ENCODE data around the gene IL1RAPL2.
A peak's percentile ranks its signal among the peaks of the same experiment; 100 is the strongest.

The IL1RAPL2 gene

GRCh38 chrX:105477351-105477750 lies 911.4 kb downstream of the IL1RAPL2 start:
- no peak for DNase-seq

DNA sequence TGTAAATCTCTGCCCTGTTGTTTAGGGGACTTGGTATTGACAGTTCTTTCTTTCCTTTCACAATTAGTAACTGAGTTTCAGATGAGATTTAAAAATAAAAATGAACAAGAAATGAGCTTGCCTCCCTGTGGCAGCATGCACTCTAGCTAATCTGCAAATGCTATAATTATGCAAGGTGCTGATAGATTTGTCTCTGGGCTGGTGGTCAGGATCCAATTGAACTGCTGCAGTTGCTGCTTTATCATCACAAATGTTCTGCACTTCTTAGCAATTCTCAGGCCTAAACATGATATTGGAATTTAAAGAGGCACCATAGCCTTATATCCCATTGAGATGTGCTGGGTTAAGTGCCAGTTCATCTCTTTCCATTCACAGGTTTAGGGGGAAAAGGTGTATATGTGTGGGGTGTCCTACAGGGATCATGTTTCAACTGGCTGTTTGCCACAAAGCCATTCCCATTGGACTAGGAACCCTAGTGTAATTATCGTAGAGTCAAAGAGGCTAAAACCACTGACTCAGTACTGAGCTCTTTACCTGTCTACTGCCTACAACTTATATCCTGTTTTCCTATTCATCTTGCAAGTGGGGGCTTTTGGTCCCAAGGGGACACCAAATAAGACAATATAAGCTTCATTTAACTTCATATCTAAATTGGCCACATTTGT lies 914.8 kb downstream of the IL1RAPL2 start:
- DNase-seq, result no peak

- DNase-seq, result no peak
Observed at GRCh38 chrX:105483011-105483410, 917.0 kb downstream of the IL1RAPL2 start.

GRCh38 chrX:105488716-105489115 lies 922.7 kb downstream of the IL1RAPL2 start:
- no peak for DNase-seq

GRCh38 chrX:105495376-105495775 lies 929.4 kb downstream of the IL1RAPL2 start:
- DNase-seq, result no peak

DNA sequence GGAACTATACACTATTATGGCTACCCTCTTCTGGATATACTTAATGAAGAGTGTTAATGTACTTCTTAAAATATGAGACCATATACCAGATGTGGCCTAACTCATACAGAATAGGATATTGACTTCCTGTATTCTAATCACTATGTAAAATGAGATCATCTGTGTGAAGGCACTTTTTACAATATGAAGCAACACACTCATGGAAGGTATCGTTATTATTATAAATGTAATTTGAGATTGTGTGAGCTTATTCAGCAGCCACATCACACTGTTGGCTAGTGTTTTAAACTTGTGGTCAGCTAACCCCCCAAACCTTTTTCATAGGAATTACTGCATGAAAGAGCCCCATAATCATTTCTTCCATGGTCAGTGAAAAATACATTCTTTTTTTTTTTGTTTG lies 936.3 kb downstream of the IL1RAPL2 start:
- no peak for DNase-seq

DNA sequence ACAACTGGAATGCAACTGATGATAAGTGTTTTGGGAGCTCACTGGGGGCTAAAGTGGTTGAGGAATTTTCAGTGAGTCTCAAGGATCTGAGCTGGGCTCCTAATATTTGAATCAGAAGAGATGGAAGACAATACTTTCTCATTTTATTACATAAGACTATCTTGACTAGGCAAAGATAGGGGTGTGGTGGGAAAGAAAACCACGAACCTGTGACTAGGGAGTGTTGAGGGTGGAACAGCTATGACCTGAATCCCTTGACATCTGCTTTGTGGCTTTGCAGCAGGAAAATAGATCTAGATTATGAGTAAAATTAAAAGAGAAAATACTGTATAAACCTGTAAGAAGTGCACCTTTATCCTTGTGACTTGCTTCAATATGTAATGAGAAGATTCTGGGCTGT lies 949.6 kb downstream of the IL1RAPL2 start:
- DNase-seq, result no peak

GRCh38 chrX:105526431-105526830 lies 960.4 kb downstream of the IL1RAPL2 start:
- no peak for DNase-seq

GRCh38 chrX:105527759-105528158 lies 961.8 kb downstream of the IL1RAPL2 start:
- no peak for DNase-seq

GRCh38 chrX:105533951-105534350 lies 968.0 kb downstream of the IL1RAPL2 start:
- no peak for DNase-seq

GRCh38 chrX:105543283-105543682 lies 977.3 kb downstream of the IL1RAPL2 start:
- DNase-seq, result no peak

DNA sequence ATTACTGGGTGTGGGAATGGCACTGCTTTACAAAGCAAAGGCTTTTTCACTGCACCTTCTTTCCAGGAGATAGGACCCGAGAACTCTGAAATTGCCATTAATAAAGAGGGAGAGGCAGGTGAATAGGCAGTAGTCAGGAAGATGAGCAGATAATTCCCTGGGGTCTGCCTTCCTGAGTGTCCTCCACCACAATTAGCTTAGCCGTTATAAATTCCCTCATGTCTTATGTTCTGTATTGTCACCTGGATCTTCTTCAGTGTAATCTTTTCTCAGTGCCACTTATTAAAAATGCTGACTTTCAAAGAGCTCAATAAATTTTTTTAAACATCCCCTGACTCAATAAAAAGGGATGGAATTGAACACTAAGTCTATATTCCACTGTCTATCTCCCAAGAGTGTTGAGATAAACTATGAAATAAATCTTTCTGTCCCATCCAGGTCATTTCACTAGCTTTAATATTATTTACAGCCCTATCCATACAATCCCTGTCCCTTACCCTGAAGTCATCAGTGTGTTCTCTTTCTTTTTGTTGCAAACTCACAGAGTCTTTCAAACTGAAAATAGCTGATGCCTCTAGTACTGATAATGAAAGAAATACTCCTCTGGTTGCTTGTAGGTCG lies 984.2 kb downstream of the IL1RAPL2 start:
- DNase-seq, result no peak

DNA sequence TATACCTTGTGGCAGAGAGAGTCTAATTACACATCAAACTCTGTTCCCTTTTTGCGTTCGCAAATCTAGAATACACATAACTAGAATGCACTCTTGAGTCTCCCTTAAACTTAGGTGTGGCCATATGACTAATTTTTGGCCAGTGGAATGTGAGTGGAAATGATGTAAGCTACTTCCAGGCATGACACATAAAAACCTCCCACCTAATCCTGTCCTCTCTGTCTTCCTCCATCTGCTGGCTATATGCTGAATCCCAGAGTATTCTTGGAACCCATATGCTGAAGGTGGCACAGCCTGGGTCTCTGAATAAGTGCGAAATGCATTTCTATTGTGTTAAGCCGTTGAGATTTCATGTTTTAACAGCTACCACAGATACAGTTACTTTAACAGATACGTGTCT lies 986.4 kb downstream of the IL1RAPL2 start:
- DNase-seq, result no peak

DNA sequence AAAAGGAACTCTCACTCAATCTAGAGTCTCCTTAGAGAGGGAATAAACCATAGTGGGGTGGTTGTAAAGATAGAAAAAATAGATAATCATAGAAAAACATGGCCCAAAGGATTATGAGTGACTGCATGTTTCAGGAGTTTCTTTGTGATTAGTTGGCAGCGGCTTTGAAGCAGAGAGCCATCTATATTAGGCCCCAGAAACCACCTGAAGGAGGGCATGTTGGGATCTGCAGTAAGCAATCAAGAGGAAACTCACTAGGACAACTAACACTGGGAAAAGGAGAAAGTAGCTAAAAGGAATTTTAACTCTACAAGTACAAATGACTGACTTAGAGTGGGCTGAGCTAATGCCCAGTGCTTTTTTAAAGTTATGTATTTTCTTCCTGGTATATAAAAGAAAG lies 987.1 kb downstream of the IL1RAPL2 start:
- DNase-seq, result no peak

- no peak for DNase-seq
Observed at GRCh38 chrX:105564501-105564900, 998.5 kb downstream of the IL1RAPL2 start.

DNA sequence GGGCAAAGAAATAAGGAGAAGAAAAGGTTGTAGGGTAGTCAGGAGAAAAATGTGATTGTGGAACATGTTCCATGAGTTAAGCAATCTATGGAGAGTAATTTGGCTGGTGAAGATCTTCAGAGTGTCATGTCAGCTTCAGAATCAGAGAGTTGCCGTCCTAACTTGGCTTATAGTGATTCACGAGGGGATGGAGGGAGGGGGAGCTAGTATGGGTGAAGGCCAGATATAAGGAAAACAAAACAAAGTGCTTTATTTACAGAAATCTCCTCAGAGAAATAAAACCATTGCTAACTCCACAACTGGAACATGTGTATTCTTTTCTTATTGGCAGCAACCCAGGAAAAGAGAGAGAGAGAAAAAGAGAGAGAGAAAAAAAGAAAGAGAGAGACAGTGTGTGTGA lies 999.9 kb downstream of the IL1RAPL2 start:
- no peak for DNase-seq

- no peak for DNase-seq
Observed at GRCh38 chrX:105567082-105567481, 1001.1 kb downstream of the IL1RAPL2 start.

DNA sequence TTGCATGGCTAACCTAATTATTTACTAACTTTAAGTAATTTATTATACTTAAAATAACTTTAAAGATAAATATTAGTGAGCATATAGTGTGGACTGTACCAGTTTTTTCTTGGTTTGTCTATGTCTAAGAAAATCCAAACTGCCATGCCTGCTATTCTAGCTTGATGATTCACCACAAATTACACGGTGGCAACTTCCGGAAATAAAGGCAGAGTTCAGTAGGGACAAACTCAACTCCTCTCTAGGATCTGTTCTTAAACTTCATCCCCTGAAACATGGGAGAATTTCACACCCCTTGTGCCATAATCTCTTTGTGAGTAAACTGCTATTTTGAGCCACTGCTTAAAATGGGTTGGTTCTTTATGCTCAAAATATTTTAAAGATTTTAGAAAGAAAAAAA lies 1042.7 kb downstream of the IL1RAPL2 start:
- no peak for DNase-seq

- DNase-seq, result no peak
Observed at GRCh38 chrX:105609530-105609929, 1043.5 kb downstream of the IL1RAPL2 start.

GRCh38 chrX:105610411-105610810 lies 1044.4 kb downstream of the IL1RAPL2 start:
- no peak for DNase-seq

DNA sequence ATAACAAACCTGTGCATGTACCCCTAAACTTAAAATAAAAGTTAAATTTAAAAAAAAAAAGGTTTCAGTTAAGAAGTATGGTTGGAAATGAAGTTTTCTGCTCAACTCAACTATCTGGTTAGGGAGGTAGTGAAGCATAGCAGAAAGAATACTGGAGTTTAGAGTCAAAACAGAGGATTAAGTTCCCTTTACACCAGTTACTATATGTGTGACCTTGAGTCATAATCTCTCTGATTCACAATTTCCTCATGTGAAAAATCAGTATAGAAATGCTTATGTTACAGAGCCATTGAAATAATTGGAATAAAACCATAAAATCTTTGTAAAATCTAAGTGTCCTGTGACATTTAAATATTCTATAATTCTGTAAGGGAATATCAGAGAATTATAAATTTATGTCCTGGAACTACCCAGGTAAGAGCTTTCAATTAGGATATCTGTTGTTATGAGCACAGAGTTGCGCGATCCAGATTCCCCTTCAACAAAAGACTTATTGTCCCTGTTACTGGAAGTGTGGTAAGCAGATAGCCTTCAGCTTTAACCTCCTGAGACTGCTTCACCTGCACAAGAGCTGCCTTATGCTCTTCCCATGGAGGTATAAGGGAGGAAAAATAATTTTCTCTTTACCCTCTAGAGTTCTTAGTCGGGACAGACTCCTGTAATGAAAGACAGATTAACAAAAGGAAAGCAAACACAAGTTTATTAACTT lies 1052.5 kb downstream of the IL1RAPL2 start:
- no peak for DNase-seq

DNA sequence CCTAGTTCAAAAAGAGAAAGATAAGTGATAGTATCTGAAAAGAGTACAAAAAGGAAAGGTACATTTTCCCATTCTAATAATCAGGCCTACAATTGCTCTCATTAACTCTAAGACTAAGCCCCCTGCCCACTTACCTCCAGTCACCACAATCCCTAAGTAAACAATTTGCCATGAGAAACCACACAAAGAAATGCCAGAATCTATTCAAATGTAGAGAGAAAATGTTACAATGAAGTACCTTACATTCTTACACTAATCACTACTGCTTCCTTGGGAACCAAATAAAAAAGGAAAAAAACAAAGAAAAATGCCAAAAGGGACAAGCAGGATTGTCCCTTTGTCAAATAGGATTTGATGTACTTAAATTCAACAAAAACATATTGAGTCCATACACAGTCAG lies 1068.2 kb downstream of the IL1RAPL2 start:
- no peak for DNase-seq

DNA sequence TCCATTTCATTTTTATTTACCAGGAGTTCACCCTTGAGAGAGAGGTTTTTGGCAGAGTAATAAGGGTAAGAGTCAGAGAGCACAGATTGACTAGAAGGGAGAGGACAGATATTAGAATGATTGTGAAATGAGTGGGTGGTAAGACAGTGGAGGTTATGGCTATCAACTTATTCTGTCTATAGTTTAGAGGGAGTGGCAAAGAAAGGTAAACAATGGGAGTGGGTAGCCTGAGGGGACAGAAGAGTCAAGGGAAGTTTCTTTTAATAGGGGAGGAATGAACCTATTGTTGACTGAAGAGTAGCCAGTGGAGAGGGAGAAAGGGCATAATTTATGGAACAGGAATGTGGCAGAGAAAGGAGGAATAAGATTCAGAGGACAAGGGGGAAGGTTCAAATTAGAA lies 1069.8 kb downstream of the IL1RAPL2 start:
- peak; percentile 1 for DNase-seq

DNA sequence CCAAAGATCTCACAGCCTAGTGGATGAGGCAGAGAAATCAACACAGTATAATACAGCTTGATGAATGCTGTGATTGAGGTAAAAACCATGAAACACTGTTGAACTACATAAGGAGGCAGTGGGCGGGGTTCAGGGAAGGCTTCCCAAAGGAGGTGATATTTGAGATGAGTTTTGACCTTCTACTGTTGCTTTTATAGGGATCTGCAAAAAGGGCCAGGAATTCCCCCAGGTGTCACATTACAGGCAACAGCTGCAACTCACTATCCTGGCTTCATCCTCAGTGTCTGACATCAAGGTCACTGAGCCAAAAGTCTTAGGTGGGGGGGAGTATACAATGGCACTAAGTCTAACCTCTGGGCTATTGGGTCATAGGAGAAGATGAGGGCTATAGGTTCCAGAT lies 1070.7 kb downstream of the IL1RAPL2 start:
- no peak for DNase-seq
